ENCODE data around the gene KMT2C.

- TF ChIP-seq CTCF (IDR thresholded peaks at IDR 0.05) (no peak), POLR2A (IDR thresholded peaks at IDR 0.05) (no peak)
Observed at GRCh38 chr7:152200395-152200794, 235.4 kb downstream of the KMT2C start.

Data from Peyer's patch (tissue), 4 donors.